SK-N-DZ (cell line): Measurements from ENCODE around the gene RLIM. TPM values are rescaled to one million over a fixed set of nuclear protein-coding genes. Genes with fewer than 3 reads are reported as not detected.
A peak's percentile ranks its signal among the peaks of the same experiment; 100 is the strongest.
"Not testable (repeated sequence)": the region's sequence is repeated elsewhere in the genome, so short reads cannot be mapped to it uniquely, and the experiment has no call there.

ENCODE experiments used
- DNase-seq: peaks from one replicate; pipeline ENCODE4 v3.0.0-alpha.2; 2015; ENCODE audit warnings: low spot score
- polyA plus RNA-seq, 2 experiments: library from polyadenylated mRNA; depleted of rRNA; stranded (reverse); fragments of >200 nt; gene quantifications; 2 replicates each; pipeline ENCODE4 v1.2.3, GENCODE V29; 2014

RLIM gene
- polyA plus RNA-seq (2014; cell fraction: cytosol; rRNA removed), result 33.2 and 36.7 TPM in 2 replicates
- polyA plus RNA-seq (2014; cell fraction: nucleus; rRNA removed), result 15.5 and 19.3 TPM in 2 replicates

GRCh38 chrX:74614093-74614909, at the start of gene RLIM:
TSS of gene RLIM (minus strand) at chrX:74614624. CDS start at chrX:74595977, 18,647 bp downstream.
- peak; percentile 94 for DNase-seq

GRCh38 chrX:74656079-74656745, 41.8 kb upstream of the RLIM start:
- DNase-seq, result no peak

- DNase-seq, result not testable (repeated sequence)
Observed at GRCh38 chrX:74654953-74655352, 40.5 kb upstream of the RLIM start.

- no peak for DNase-seq
Observed at GRCh38 chrX:74636749-74637314, 22.4 kb upstream of the RLIM start.

- peak; percentile 5 for DNase-seq
Observed at GRCh38 chrX:74613370-74614092, 893 bp downstream of the RLIM start.

- no peak for DNase-seq
Observed at GRCh38 chrX:74606799-74607198, 7.6 kb downstream of the RLIM start.

- DNase-seq, result no peak
Observed at GRCh38 chrX:74606342-74606741, 8.1 kb downstream of the RLIM start.

GRCh38 chrX:74603040-74603439, 11.4 kb downstream of the RLIM start:
- no peak for DNase-seq

GRCh38 chrX:74602142-74602541, 12.3 kb downstream of the RLIM start:
- no peak for DNase-seq

GRCh38 chrX:74593593-74593992, 20.8 kb downstream of the RLIM start:
- DNase-seq, result no peak

GRCh38 chrX:74585766-74586165, 28.7 kb downstream of the RLIM start:
- no peak for DNase-seq

- no peak for DNase-seq
Observed at GRCh38 chrX:74579597-74580198, 34.7 kb downstream of the RLIM start.

- DNase-seq, result no peak
Observed at GRCh38 chrX:74578137-74578536, 36.3 kb downstream of the RLIM start.

GRCh38 chrX:74557378-74557777, 57.0 kb downstream of the RLIM start:
- no peak for DNase-seq

GRCh38 chrX:74551934-74552333, 62.5 kb downstream of the RLIM start:
- no peak for DNase-seq

- DNase-seq, result peak; percentile 72
Observed at GRCh38 chrX:74550295-74550802, 64.1 kb downstream of the RLIM start.

- no peak for DNase-seq
Observed at GRCh38 chrX:74546984-74547383, 67.4 kb downstream of the RLIM start.

- DNase-seq, result no peak
Observed at GRCh38 chrX:74545880-74546523, 68.4 kb downstream of the RLIM start.

- DNase-seq, result no peak
Observed at GRCh38 chrX:74540635-74541249, 73.7 kb downstream of the RLIM start.

GRCh38 chrX:74536832-74537371, 77.5 kb downstream of the RLIM start:
- peak; percentile 34 for DNase-seq
